Measurements from ENCODE around the gene USP48.
A peak's percentile ranks its signal among the peaks of the same experiment; 100 is the strongest.

Gene USP48

DNA sequence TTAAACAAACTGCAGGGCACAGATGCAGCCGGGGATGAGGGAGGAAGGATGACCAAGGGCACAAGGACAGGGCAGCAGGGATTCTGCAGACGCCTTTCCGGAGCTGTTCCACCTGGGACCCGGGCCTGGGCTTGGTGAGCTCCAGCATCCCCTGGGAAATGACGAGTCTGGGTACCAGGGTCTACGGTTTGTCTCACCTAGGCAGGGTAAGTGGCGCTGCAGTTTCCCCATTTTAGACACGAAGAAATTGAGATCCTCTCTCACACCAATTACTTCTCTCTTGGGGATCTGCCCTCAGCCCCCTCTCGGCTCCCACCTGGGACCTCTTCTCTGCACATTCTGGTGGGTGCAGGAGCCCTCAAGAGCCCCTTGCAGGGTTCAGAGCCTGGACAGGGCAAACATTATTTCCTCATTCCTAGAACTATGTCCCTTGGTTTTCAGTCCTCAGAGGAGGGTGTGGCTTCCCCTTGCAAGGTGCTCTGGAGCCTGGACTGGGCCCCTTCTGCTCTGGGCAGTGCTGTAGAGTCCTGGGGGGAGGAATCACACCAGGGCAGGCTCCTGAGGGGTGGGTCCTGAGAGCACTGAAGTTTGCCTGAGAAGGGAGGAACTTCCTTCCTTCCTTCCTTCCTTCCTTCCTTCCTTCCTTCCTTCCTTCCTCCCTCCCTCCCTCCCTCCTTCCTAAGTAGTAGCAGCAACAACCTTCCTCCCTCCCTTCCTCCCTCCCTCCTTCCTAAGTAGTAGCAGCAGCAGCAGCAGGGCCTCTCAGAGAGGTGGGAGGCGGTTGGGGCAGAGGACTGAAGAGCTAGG, 129.8 kb downstream of the USP48 start:
- no peak for DNase-seq (ENCODE audit: low spot score)

DNA sequence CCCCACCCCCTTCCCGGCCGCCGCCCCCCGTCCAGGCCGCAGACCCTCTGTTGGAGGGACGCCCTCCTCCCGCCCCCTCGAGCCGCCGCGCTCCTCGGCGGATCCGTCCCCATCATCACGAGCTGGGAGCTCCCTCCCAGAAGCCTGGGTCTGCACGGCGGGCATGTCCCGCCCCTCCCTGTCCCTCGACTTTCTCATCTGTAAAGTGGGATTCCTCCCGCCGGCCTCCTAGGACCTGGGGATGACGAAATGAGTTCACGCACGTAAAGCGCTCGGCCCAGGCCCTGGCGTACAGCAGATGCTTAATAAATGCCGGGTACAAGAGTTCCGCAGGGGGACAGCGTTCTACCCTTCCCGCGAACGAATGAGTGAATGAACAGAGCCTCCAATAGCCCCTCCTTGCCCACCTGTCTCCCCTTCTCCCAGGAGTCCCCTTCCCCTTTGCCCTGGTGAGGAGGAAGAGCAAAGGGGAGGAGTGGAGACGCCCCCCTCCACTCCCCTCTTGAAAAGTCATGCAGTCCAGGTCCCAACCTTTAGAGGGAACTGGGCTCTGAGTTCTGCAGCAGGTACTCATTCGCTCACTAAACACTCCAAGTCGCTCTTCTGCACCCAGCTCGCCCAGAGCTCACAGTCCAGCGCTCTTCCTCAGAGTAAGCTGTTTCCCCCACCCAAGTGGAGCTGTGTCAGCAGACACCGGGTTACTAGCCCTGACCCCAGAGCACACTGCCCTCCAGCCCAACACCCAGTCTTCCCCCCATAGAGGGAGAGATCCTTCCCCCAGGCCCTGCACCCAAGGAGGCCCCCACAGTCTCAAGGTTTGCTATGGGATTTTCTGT, 130.6 kb downstream of the USP48 start:
- no peak for DNase-seq (ENCODE audit: low spot score)

DNA sequence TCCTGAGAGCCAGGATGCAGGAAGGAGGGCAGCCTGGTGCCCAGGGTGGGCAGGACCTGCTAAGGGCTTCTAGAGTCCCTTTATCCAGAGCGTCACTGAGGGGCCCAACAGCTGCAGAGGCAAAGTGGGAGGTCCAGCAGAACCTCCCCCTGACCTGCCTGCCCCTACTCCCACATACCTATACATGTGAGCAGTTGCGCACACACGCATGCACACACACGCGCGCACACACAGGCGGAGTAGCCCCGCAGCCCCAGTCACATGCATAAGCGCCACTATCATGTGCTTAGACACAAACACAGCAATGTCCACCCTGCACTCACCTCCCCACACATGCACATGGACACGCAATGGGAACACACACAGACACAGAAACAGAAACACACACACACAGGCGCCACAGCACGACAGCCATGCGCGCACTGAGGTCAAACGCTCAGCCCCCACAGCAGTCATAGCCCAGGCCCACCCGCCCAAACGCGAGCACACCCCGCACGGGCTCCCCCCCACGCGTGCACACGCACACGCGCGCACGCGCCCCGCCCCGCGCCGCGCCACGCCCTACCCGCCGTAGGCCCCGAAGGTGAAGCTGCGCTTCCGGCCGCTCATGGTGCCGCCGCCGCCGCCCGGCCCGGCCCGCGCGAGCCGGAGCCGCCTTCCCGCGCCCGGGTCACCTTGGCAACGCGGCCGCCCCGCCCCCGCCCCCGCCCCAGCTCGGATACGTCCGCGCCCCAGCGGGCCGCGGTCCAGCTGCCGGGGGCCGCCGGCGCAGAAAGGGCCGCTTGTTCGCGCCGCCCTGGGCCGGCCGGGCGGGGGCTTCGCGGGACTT, 131.5 kb downstream of the USP48 start:
- peak; percentile 30 for DNase-seq (ENCODE audit: low spot score)

DNA sequence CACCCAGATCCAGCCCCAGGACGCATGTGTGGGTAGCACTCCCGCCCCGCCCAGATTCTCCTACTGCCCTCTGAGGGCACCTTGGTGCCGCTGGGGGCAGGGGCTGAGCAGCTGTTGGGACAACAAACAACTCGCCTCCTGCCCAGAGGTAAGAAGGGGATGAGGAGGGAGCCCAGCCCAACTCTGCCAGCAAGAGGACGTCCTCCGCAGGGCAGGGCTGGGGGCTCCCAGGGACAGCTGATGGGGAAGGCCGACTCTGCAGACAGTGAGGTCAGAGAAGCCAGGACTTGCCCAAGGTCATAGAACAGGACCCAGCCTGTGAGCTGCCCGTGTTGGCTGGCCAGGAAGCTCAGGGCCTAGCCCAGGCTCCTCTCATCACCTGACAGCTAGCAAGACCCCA, 132.5 kb downstream of the USP48 start:
- no peak for DNase-seq (ENCODE audit: low spot score)

DNA sequence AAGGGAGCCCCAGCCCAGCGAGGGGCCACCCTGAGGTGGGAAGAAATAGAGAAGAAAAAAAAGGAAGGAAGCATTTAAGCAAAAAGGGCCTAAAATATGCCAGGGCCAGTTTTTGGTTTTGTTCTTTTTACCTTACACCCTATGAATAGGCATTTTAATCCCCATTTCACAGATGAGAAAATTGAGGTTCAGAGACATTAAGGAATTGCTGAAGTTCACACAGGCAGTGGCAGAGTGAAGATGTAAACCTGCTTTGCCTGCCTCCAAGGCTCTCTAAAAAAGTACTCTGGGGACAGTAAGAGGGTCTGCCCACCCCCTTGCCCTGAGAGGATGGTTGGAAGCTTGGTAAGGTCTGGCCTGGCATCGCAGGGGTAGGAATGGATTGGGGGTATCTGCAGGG, 133.6 kb downstream of the USP48 start:
- no peak for DNase-seq (ENCODE audit: low spot score)

DNA sequence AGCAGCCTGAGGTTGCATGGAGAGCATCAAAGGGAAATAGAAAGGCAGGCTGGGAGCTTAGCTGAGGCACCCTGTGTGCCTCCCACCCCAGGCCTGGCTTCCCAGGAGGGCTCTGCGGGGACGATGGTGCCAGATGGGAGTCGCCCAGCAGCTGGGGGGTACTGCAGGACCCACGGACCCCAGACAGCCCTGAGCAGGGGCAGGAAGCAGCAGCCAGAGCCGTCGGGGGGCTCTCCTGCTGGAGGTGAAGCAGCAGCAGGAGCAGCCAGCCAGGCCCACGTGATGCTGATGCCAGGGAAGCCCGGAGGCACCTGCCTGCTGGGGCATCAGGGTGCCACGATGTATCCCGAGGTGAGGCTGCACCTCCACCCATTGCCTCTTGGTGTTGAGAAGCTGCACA, 134.2 kb downstream of the USP48 start:
- no peak for DNase-seq (ENCODE audit: low spot score)

DNA sequence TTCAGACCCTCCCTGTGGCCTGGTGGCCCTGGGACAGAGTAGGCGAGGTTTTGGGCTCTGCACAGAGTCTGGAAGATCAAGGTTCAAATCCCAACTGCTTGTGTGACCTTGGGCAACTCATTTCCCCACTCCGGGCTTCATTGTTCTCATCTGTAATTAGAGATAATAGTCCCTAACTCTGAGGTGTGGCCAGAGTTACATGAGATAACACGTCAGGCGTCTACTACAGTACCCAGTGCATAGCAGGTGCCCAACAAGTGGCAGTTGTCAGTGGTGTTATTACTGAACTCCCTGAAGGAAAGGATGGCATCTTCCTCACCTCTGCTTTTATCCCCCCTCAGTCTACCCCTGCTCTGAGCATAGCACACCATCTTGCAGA, 134.6 kb downstream of the USP48 start:
- DNase-seq (ENCODE audit: low spot score): no peak

DNA sequence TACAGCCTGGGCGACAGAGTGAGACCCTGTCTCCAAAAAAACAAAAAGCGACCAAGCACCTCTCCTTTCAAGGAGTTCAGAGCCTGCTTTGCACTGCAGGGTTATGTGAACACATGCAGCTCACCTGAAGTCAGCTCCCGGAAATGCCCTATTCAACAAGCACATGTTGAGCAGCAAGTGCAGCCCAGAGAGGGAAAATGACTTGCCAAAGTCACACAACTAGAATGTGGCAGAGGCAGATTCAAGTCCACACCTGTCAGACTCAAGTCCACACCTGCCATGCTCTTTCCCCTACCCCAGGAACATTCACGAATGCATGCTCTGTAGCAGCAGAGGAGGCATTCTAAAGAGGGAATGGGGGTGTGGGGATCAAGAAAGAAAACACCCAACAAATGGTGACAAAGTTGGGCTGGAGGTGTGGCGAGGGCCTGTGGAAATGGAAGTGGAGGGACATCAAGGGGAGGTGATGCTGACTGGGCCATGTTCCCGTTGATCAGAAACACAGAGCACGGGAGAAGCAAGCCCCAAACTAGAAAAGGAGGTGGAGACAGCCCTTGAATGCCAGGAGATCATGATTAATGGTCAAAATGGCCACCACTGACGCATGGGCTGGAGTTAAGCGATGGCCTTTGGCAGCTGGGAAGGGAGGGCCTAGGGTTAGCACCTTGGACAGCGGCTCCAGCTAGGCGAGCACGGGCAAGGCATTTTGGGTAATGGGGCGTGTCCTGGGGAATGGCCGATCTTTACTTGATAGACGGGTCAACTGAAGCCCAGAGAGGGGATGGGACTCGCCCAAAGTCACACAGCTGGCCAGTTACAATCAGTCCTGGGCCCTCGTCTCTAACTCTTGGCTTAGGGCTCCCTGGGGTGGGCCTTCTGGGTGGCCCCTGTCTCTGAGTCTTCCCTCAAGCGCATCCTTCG, 135.3 kb downstream of the USP48 start:
- peak; percentile 43 for DNase-seq (ENCODE audit: low spot score)

DNA sequence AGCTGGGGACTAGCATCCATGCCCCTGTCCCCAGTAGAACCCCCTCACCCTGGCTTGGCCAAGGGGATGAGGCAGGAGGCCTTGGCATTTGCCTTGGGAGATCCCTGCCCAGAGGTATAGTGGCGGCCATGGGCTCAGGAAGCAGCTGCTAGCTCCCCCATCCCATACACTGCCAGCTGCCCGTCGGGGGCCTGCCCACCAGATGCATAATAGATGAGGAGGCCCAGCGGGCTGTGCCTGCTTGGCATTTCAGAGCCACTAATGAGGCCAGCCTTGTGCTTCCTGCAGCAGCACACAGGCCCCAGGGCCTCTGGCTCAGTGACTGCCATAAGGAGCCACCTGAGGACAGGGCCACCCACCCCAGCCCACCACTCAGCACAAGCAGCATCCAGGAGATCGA, 137.4 kb downstream of the USP48 start:
- DNase-seq (ENCODE audit: low spot score): no peak

DNA sequence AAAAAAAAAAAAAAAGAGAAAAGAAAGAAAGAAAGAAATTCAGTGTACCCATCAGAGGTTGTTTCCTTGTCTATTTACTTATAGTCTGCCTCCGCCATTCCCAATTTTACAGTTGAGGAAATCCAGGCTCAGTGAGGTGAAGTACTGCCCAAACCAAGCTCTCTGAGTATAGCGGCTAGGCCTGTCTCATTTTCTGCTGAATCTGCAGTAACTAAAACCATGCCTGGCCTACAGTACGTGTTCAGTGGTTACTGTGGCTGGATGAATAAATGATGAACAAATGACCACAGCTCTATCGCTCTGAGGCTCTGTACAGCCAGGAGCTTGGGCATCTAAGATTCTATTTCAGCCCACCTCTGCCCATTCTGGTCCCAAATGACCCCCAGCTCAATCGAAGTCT, 138.0 kb downstream of the USP48 start:
- DNase-seq (ENCODE audit: low spot score): no peak

DNA sequence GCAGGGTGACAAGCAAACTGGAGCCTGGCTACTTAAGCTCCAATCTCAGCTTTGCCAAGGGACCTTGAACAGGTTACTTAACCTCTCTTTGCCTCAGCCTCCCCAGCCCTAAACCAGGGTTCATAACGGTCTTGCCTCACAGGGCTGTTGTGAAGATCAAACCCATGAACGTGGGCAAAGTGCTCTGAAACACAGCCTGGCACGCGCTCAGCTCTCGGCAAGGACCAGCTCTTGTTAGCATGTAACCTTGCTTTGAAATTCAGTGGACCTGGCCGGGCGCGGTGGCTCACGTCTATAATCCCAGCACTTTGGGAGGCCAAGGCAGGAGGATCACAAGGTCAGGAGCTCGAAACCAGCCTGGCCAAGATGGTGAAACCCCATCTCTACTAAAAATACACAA, 138.6 kb downstream of the USP48 start:
- DNase-seq (ENCODE audit: low spot score): no peak

DNA sequence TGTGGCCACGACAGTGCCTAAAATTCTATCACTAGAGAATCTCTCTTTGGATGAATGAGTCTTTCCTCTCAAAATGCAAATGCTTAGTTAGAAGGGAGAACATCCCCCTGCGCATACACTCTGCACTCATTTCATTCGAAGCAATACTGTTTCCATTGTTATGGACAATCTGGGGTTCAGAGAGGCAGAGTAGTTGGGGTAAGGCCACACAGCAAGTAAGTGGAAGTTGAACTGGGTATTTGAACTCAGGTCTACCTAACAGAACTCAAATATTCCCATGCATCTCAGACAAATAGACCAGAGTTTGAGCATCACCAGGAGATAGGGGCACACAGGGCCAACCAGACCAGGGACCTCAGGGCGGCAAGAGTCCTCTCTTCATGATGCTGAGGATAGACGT, 139.3 kb downstream of the USP48 start:
- no peak for DNase-seq (ENCODE audit: low spot score)

DNA sequence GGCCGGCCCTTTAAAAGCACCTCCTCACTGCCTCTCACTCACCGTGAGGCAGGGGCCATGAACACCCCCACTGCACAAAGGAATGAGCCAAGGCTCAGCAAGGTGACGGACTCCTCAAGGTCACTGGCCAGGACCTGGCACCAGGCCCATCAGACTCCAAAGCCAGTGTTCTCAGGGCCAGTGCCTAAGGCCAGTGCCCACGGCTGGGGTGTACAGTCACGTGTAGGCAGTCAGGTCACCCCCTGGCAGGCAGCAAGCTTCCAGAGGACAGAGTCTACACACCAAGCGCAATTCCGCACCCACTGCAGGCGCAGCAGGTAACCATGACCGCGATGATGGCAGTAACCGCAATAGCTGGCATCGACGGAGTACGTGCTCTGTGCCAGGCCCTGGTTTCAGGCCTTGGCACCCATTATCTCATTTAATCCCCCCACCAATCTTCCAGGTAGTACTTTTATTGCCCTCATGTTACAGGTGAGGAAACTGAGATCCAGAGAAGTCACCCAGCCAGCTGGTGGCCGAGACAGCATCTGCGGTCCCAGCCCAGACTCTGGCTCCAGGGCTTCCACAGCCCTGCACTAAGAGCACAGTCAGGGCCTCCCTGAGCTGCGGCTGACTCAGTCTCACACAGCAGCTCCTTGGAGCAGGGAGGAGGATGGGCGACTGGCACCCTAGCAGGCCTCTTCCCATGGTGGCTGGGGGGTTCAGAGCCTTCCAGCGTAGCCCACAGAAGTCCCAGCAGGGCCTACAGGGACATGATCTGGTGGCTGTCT, 140.8 kb downstream of the USP48 start:
- DNase-seq (ENCODE audit: low spot score): no peak

DNA sequence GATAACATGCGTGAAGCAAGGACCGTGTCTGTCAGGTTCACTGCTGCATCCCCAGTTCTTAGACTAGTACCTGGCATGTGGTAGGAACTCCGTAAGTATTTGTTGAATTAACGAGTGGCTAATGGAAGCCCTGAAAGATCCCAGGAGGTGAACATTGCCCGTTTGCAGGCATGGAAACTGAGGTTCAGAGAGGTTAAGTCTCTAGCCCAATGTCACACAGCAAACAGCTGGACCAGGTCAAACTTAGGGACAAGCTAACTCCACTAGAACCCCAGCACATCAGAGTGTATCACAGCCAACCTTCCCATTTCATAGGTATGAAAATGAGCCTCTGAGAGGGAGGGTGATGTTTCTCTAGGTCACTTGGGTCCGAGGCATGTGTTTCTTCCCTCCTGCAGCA, 141.4 kb downstream of the USP48 start:
- DNase-seq (ENCODE audit: low spot score): no peak

DNA sequence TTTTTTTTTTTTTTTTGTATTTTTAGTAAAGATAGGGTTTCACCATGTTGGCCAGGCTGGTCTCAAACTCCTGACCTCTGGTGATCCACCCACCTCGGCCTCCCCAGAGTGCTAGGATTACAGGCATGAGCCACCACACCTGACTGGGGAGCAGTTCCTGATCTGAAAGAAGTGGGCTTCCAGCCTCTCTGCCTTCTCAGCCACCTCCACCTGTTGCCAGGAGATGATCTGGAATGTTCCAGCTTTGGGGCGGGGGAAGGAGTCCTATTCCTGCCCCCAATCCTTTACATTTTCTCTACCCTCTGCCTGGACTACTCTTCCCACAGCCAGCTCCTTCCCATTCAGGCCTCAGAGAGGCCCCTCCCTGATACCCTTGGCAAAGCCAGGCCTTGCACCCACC, 141.9 kb downstream of the USP48 start:
- no peak for DNase-seq (ENCODE audit: low spot score)

DNA sequence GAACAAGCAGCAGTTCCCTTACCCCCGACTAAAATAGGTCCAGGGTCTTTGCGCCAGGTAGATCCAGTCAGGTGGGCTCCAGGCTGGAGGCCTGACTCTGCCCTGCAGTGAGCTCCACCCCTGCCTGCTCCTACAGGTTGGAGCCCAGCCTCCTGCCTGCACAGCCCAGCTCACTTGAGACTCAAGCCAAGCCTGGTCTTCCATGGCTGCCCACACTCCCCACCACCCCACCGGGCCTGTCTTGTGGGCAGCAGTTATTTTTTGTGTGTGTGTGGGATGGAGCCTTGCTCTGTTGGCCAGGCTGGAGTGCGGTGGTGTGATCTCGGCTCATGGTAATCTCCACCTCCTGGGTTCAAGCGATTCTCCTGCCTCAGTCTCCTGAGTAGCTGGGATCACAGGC, 142.3 kb downstream of the USP48 start:
- DNase-seq (ENCODE audit: low spot score): no peak

DNA sequence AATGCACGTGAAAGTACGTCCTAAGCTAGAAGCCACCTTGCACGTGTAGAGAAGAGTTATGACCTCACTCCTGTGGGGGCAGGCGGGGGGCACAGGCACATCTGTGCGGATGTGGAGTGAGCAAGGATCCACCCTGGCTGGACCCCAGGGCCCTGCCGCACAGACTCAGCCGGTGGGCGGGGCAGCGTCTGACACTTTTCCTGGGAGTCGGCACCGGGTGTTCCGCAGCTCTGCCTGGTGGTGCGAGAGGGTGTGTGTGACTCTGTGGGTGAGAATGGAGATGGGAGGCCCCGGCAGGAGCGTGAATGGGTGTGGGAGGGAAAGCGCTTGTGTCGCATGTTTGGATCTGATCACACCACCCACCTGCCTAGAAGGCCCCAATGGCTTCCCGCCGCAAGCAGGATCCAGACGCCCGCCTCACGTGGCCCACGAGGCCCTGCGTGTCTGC, 143.3 kb downstream of the USP48 start:
- DNase-seq (ENCODE audit: low spot score): no peak

DNA sequence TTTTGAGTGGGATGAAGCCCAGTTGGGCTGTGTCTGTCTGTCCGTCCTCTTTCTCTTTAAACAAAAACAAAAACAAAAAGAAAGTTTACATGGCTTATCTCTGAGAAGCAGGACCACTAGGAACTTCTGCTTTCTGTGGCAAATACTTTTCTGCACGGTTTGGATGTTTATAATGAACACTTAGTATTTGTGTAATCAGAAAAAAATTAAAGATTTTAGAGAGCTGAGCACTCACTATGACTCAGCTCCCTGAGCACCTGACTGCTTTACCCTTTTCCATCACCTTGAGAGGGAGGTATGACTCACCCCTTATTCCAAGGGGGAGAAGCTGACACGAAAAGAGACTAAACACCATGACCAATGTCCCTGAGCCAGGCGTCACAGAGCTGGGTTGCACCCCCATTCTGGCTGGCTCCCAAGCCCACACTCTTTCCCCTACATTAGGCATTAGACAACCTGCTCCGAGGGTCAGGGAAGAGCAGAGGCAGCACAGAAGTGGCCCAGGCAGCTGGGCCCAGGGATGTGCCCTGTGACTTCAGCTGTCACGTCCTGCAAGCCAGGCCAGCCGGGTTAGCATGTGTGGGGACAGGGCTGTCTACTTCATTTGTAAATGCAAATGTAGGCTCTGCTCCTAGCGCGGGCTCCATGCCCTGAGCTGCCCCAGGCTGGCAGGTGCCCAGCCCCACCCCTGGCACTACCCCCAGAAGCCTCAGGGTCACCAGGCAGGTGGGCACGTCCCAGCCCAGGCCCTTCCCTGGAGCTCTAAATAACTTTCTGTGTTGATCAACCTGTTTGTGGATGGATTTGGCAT, 144.2 kb downstream of the USP48 start:
- peak; percentile 82 for DNase-seq (ENCODE audit: low spot score)

DNA sequence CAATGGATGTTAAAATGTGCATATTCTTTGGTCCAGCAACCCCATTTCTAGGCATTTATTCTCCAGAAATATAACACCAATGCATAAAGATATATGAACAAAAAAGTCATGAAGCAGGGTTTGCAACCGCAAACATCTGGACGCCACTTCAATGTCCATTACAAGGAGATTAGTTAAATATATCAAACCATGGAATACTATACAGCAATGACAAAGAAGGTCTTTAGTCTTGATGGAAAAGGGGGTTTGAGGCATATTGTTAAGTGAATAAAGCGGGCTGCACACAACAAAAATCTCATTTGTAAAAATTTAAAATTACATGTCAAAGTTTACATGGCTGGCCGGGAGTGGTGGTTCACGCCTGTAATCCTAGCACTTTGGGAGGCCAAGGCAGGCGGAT, 145.4 kb downstream of the USP48 start:
- DNase-seq (ENCODE audit: low spot score): no peak

DNA sequence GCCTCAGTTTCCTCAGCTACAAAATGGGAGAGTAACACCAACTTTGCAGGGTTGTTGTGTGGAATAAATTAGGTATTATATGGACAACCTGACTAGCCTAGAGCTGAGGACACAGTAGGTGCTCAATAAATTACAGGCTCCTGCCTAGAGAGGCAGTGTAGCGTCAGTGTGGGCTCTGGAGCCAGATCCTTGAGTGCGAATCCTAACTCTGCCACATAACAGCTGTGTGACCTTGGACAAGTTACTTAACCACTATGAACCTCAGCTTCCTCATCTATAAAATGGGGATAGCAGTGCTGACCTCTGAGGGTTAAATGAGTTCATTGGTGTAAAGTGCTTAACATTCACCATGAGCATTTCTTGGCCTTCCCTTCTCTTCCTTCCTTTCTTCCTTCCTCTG, 146.9 kb downstream of the USP48 start:
- no peak for DNase-seq (ENCODE audit: low spot score)
